ENCODE measurements around the gene DLG2. TPM values are rescaled to one million over a fixed set of nuclear protein-coding genes. Genes with fewer than 3 reads are reported as not detected.
"Not testable (repeated sequence)": the region's sequence is repeated elsewhere in the genome, so short reads cannot be mapped to it uniquely, and the experiment has no call there.

DLG2 gene
- total RNA-seq, 2 experiments from 2014 or later: 1.2 to 1.4 TPM

- POLR2A ChIA-PET: no interaction called here
- CTCF ChIA-PET: no interaction called here
Observed at GRCh38 chr11:83766932-83767331, 1860.2 kb downstream of the DLG2 start.

- ChIA-PET CTCF (no interaction called here), POLR2A (no interaction called here)
Observed at GRCh38 chr11:83764643-83765042, 1862.5 kb downstream of the DLG2 start.

DNA sequence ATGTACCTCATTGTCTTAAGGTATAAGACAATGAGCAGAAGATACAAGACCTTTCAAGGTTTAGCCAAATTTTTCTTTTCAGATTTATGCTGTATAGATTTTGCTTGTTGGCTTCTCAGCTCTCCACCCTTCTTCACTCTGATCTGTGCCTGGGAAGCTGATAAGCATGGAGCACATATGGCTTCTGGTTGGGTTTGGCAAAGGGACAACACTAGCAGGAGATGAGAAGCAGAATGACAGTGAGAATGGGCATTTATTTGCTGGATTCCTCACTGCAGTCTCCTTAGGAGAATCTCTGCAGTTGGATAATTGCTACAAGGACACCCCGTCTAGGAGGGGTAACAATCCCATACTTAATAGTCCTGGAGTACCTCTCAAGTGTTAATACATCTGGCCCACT, 1866.2 kb downstream of the DLG2 start:
- ChIA-PET POLR2A (no interaction called here), CTCF (no interaction called here)

DNA sequence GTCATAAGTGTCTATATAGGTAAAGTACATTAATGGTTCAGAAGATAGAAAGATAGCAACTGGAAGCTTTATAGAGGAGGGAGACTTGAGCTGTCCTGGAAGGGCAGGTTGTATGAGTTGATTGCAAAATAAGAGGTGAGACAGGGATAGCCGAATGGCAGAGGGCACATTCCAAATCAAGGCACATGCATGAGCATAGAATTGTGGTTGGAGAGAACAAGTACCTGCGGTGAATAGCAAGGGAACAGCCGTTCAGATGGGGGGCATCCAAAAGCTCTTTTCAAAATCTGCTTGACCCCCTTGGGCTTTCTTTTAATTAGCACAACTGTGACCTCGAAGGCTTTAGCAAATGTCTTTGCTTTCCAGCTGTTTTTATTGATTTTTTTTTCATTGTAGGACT, 1868.0 kb downstream of the DLG2 start:
- ChIA-PET POLR2A (no interaction called here), CTCF (no interaction called here)

- CTCF ChIA-PET: no interaction called here
- POLR2A ChIA-PET: no interaction called here
Observed at GRCh38 chr11:83751041-83751440, 1876.1 kb downstream of the DLG2 start.

DNA sequence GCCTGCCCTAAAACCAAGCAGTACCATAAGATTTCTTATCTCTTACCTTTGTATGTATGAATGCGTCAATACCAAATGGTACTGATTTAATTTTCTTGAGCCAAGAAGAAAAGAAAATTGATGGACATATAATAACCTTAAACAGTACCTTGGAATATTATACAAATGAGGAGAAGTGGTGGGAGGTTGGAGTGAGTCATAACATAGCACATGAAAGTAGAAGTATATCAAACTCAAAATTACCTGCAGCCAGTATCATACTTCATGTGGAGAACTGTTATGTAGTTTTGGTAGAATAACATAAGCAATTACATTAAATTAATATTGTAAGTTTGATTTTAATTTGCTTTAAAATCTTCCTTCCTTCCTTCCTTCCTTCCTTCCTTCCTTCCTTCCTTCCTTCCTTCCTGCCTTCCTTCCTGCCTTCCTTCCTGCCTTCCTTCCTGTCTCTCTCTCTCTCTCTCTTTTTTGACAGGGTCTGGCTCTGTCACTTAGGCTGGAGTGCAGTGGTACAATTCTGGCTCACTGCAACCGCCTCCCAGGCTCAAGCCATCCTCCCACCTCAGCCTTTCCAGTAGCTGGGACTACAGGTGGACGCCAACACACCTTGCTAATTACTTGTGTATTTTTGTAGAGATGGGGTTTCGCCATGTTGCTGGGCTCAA, 1880.1 kb downstream of the DLG2 start:
- POLR2A ChIA-PET: no interaction called here
- CTCF ChIA-PET: no interaction called here

DNA sequence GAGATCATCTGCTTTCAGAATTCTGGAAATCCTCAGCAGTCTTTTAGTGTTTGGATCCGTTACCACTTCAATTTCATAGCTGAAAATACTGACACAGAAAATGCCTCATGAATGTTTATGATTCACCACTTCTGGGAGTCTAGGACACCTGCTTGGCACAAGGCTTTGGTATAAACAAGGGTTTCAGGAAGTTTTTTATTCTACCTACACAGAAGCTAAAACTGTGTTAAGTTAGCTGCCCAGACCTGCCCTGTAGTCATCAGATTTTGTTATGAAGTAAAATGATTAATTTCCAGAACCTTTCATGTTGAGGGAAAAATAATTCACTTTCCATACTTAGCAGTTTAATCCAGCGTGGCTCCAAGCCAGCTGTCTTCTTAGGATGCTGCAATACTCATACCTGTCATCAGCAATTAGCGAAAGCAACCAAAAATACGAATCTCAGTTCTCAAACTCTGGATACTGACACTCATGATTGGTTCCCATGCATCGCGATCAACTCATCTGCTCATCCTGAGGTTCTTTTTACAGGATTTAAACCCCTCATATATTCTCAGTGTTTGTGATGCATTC, 1882.4 kb downstream of the DLG2 start:
- ChIA-PET POLR2A (no interaction called here), CTCF (no interaction called here)

DNA sequence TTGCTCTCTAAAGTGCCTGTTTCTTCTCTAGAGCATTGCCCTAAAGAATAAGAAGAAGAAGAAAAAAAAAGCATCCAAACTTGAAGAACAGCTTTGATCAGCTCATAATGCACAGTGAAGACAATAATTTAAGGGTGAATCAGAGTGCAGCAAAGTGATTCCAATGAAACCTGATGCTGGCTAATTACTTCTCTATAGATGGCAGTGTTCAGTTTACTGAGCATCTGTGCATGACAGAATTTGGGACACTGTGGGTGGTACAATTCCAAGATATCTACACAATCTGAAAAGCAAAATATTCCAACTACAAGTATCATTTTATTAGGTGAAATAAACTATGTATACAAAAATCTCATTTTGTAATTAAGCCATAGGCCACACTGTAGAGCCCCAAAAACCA, 1890.5 kb downstream of the DLG2 start:
- POLR2A ChIA-PET: no interaction called here
- CTCF ChIA-PET: interaction anchor here (0.6 kb wide), 1 partner anchor 463 kb away, joined by 3 read pairs; no protein-coding TSS in a partner anchor

GRCh38 chr11:83734120-83734519, 1893.0 kb downstream of the DLG2 start:
- CTCF ChIA-PET: no interaction called here

GRCh38 chr11:83731288-83731687, 1895.9 kb downstream of the DLG2 start:
- POLR2A ChIA-PET, CTCF ChIA-PET: not testable (repeated sequence)

More at GRCh38 chr11:83734120-83734519, 1893.0 kb downstream of the DLG2 start:
- POLR2A ChIA-PET: no interaction called here

DNA sequence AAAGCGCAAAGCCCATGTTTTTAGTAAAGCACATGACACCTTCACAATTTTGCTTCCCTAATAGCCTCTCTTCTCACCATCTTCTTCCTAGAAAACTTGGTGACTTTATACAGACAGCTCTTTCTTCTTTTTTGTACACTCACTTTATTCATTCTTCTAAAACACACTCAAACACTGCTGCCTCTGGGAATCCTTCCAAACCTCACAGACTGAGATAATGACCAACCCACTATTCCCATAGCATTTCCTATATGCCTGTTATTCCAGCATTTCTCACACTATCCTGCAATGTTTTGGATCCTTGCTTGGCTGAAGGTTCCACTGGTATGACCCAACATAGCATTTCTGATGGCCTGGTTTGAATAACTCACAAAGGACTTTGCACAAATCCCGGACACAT, 1898.9 kb downstream of the DLG2 start:
- CTCF ChIA-PET: no interaction called here
- POLR2A ChIA-PET: no interaction called here

DNA sequence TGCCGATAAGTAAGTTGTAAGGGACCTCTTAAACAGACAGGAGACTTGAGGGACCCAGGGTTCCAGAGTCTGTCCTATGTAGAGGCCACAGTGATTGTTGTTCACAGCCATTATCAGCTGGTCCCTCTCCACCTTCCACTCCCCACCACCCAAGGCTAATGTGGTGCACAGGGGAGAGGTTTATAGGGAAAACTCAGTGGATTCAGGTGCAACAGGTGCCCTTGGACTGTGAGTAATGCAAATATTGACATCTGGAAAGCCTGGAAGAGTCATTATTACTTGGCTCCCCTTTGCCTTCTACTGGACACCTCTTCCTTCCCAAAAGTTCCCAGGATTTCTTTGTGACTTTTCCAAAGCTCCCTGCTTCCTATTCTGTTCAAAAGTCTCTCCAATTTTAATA, 1899.9 kb downstream of the DLG2 start:
- POLR2A ChIA-PET: no interaction called here
- CTCF ChIA-PET: no interaction called here

DNA sequence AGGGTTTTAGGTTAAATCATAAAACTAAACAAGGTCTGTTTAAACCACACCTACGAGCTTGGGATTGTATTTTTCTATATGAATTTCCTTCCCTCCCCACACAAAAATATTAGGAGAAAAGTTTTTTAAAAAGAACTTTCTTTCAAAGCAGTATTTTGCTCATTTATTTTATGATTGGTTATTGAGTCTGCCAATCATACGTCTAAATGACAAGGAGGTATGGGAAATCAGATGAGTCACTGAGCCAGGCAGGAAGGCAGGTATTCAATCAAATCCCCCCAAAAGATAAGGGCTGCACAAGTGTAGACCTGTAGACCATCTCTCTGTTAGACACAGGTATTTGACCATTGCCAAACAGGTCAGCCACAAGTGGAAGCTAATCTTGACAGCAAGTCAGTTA, 1900.8 kb downstream of the DLG2 start:
- ChIA-PET POLR2A (no interaction called here), CTCF (no interaction called here)

DNA sequence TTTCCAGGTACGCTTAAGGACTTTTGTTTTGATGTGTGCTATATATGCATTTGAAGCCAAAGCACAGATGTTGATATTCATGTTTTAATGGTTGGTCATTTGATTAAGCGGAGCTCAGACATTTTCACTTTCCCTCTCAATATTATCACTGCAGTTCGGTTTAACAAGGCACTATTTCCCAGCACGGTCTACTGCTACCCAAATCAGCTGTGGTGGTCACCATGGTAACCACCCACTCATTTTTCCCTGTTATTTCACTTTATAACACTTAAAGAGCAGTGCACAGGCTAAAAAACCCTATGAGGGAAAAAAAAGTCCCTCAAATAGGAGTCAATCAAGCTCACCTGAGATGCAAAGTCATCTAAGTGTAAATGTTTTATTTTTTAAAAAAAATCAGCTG, 1901.4 kb downstream of the DLG2 start:
- POLR2A ChIA-PET: no interaction called here
- CTCF ChIA-PET: no interaction called here

GRCh38 chr11:83725269-83725560, 1901.9 kb downstream of the DLG2 start:
- POLR2A ChIA-PET: no interaction called here

GRCh38 chr11:83723999-83724398, 1903.1 kb downstream of the DLG2 start:
- CTCF ChIA-PET: no interaction called here
- POLR2A ChIA-PET: no interaction called here

More at GRCh38 chr11:83725269-83725560, 1901.9 kb downstream of the DLG2 start:
- CTCF ChIA-PET: no interaction called here

- ChIA-PET CTCF (no interaction called here), POLR2A (no interaction called here)
Observed at GRCh38 chr11:83722392-83723119, 1904.6 kb downstream of the DLG2 start.

- POLR2A ChIA-PET: no interaction called here
Observed at GRCh38 chr11:83721263-83721662, 1905.9 kb downstream of the DLG2 start.

GRCh38 chr11:83720675-83721074, 1906.5 kb downstream of the DLG2 start:
- CTCF ChIA-PET: no interaction called here
- POLR2A ChIA-PET: no interaction called here

More at GRCh38 chr11:83721263-83721662, 1905.9 kb downstream of the DLG2 start:
- CTCF ChIA-PET: no interaction called here

DNA sequence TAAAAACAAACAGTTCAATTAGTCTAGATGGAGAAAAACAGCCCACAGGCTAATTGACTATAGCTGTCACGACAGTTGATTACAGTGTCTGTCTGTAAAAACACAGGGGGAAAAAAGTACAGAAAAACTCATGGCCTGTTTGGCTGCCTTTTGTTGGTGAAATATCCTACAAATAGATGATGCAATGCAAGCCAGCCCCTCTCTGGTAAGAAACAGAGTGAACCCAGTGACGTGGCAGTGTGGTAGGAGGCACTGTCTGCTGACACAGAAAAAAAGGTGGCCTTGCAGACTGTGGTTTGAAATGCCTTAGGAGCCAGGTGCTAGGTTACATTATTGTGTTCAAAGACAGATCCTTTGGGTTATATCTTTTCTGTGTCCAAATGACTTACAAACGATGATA, 1909.6 kb downstream of the DLG2 start:
- POLR2A ChIA-PET: no interaction called here
- CTCF ChIA-PET: interaction anchor here (0.7 kb wide), 1 partner anchor 466 kb away, joined by 3 read pairs; no protein-coding TSS in a partner anchor

DNA sequence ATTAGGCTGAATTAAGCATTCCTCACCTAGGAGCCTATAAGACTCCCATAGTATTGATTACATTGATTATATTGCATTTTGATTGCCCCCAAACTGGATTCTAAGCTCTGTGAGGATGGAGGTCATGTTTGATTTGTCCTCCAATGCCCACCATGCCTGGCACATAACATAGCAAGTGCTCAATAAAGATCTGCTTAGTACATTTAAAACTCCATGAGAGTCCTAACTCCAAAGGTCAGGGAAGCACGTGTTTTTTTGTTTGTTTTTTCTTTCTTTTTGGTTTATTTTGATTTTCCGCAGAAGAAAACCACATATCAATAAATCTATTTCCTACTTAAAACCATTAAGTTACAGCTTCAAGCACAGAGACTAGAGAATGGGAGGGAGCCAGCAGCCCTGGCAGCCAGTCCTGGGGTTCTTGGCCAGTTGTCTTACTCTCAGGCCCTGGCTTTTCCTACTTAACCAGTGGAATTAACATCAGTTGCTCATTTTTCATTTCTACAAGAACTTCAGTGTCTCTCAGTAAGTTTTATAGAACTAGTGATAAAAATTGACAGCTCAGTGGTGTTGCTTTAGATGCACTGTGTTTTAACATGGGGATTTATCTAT, 1911.1 kb downstream of the DLG2 start:
- ChIA-PET CTCF (no interaction called here), POLR2A (no interaction called here)

Measured in activated CD8-positive, alpha-beta memory T cell treated with anti-CD3 and anti-CD28 coated beads for 36 hours (primary cell).